Neural progenitor cell (in vitro differentiated cells): ENCODE results near the gene INPP4B. TPM values are rescaled to one million over a fixed set of nuclear protein-coding genes. Genes with fewer than 3 reads are reported as not detected.

ENCODE experiments used
- DNase-seq: peaks from one replicate; pipeline ENCODE4 v3.0.0-alpha.2; 2016; ENCODE audit warnings: low spot score
- H2AFZ ChIP-seq: fragments of 200-600 bp; sonication (generic); replicated peaks from 2 replicates; pipeline ENCODE4 v1.6.1; 2016; ENCODE audit warnings: antibody characterized with exemption
- H3F3A ChIP-seq: fragments of 200-600 bp; sonication (generic); 2 replicates; pipeline ENCODE4 v1.6.1; 2016; ENCODE audit warnings: antibody characterized with exemption, low read depth
- H3K27ac ChIP-seq: fragments of 200-600 bp; sonication (generic); 2 replicates; pipeline ENCODE4 v1.5.1; 2016; ENCODE audit warnings: mild to moderate bottlenecking
- H3K27me3 ChIP-seq: fragments of 200-600 bp; sonication (generic); 2 replicates; pipeline ENCODE4 v1.6.1; 2016; ENCODE audit warnings: mild to moderate bottlenecking, moderate library complexity
- H3K36me3 ChIP-seq: fragments of 200-600 bp; sonication (generic); 2 replicates; pipeline ENCODE4 v1.5.1; 2016
- H3K4me1 ChIP-seq: fragments of 200-600 bp; sonication (generic); 2 replicates; pipeline ENCODE4 v1.6.1; 2016; ENCODE audit warnings: mixed run types
- H3K4me2 ChIP-seq: fragments of 200-600 bp; sonication (generic); 2 replicates; pipeline ENCODE4 v1.6.1; 2016
- H3K4me3 ChIP-seq: fragments of 200-600 bp; sonication (generic); 2 replicates; pipeline ENCODE4 v1.5.1; 2016
- H3K79me2 ChIP-seq: fragments of 200-600 bp; sonication (generic); 2 replicates; pipeline ENCODE4 v1.6.1; 2016; ENCODE audit warnings: low read depth
- H3K9ac ChIP-seq: fragments of 200-600 bp; sonication (generic); 2 replicates; pipeline ENCODE4 v1.6.1; 2016
- H3K9me3 ChIP-seq: fragments of 200-600 bp; sonication (generic); 2 replicates; pipeline ENCODE4 v1.5.1; 2016; ENCODE audit warnings: low read depth
- H4K20me1 ChIP-seq: fragments of 200-600 bp; sonication (generic); 2 replicates; pipeline ENCODE4 v1.6.1; 2016; ENCODE audit warnings: low read depth
- H3K27ac Mint-ChIP-seq: 3 replicates; pipeline ENCODE4 v1.8.0; 2021; ENCODE audit warnings: mixed read lengths
- H3K27me3 Mint-ChIP-seq: 2 replicates; pipeline ENCODE4 v1.8.0; 2022; ENCODE audit warnings: low read depth, mild to moderate bottlenecking, inconsistent platforms, moderate library complexity, mixed read lengths; ENCODE audit not compliant: insufficient read depth
- H3K36me3 Mint-ChIP-seq: 3 replicates; pipeline ENCODE4 v1.8.0; 2021; ENCODE audit warnings: mixed read lengths
- H3K4me1 Mint-ChIP-seq: 3 replicates; pipeline ENCODE4 v1.8.0; 2021; ENCODE audit warnings: mixed read lengths
- H3K4me3 Mint-ChIP-seq: 3 replicates; pipeline ENCODE4 v1.8.0; 2021; ENCODE audit warnings: mild to moderate bottlenecking, moderate library complexity, mixed read lengths
- H3K9me3 Mint-ChIP-seq: 3 replicates; pipeline ENCODE4 v1.8.0; 2020; ENCODE audit warnings: mixed read lengths
- CTCF ChIP-seq: fragments of 200-600 bp; sonication (generic); IDR thresholded peaks from 2 replicates; pipeline ENCODE4 v1.5.1; 2017; ENCODE audit warnings: antibody characterized with exemption, mild to moderate bottlenecking
- EZH2 ChIP-seq: fragments of 200-600 bp; sonication (generic); IDR thresholded peaks from 2 replicates; pipeline ENCODE4 v1.6.1; 2017; ENCODE audit warnings: antibody characterized with exemption, mild to moderate bottlenecking, moderate library complexity
- EZH2phosphoT487 ChIP-seq: fragments of 200-600 bp; sonication (generic); IDR thresholded peaks from 2 replicates; pipeline ENCODE4 v1.6.1; 2017; ENCODE audit warnings: antibody characterized with exemption
- total RNA-seq: library from RNA; depleted of rRNA; stranded (reverse); fragments of >200 nt; gene quantifications from 2 replicates; pipeline ENCODE4 v1.2.3, GENCODE V29; 2015; ENCODE audit warnings: low replicate concordance

INPP4B gene
- total RNA-seq, 1 donor from 2014 or later: 1.3 TPM

- Mint-ChIP-seq H3K36me3 (no peaks in the 10 kb centered on the region), H3K4me3 (no peak overlapping the region)
Measured at GRCh38 chr4:142467088-142467487, 379.0 kb downstream of the INPP4B start.

GRCh38 chr4:142465526-142465925 lies 380.6 kb downstream of the INPP4B start:
- no peaks in the 10 kb centered on the region for H3K9me3 Mint-ChIP-seq

More at GRCh38 chr4:142467088-142467487, 379.0 kb downstream of the INPP4B start:
- no peaks in the 10 kb centered on the region for H3K4me1 ChIP-seq
- H3K36me3 ChIP-seq: no peaks in the 10 kb centered on the region
- no peaks in the 10 kb centered on the region for H3K27me3 ChIP-seq
- H3K9me3 ChIP-seq: no peaks in the 10 kb centered on the region
- no peaks in the 10 kb centered on the region for H3K9me3 Mint-ChIP-seq
- no peak overlapping the region for H3K4me3 ChIP-seq
- H3K4me2 ChIP-seq: no peak overlapping the region
- H4K20me1 ChIP-seq: no peaks in the 10 kb centered on the region
- no peak overlapping the region for H2AFZ ChIP-seq
- H3K9ac ChIP-seq: no peak overlapping the region
- H3F3A ChIP-seq: no peaks in the 10 kb centered on the region
- peaks cover 2% of the 10 kb centered on the region for H3K27me3 Mint-ChIP-seq
- no peak overlapping the region for H3K27ac Mint-ChIP-seq
- no peaks in the 10 kb centered on the region for H3K79me2 ChIP-seq
- H3K4me1 Mint-ChIP-seq: no peaks in the 10 kb centered on the region
- H3K27ac ChIP-seq: no peak overlapping the region
- DNase-seq: no peak
- TF ChIP-seq CTCF: no peak
- no peak for TF ChIP-seq EZH2phosphoT487
- no peak for TF ChIP-seq EZH2

GRCh38 chr4:142463206-142463605 lies 382.9 kb downstream of the INPP4B start:
- Histone ChIP-seq H3K9me3 (no peaks in the 10 kb centered on the region), H3F3A (no peaks in the 10 kb centered on the region), H3K36me3 (no peaks in the 10 kb centered on the region), H3K4me3 (no peak overlapping the region), H3K4me1 (no peaks in the 10 kb centered on the region), H3K27ac (no peak overlapping the region), H3K27me3 (no peaks in the 10 kb centered on the region), H3K4me2 (no peak overlapping the region), H3K9ac (no peak overlapping the region), H4K20me1 (no peaks in the 10 kb centered on the region), H3K79me2 (no peaks in the 10 kb centered on the region), H2AFZ (no peak overlapping the region)
- H3K27me3 Mint-ChIP-seq: peaks cover 2% of the 10 kb centered on the region
- TF ChIP-seq EZH2phosphoT487 (no peak), EZH2 (no peak), CTCF (no peak)
- H3K4me1 Mint-ChIP-seq: peaks cover 4% of the 10 kb centered on the region
- no peaks in the 10 kb centered on the region for H3K36me3 Mint-ChIP-seq
- no peak overlapping the region for H3K27ac Mint-ChIP-seq
- H3K9me3 Mint-ChIP-seq: no peaks in the 10 kb centered on the region
- H3K4me3 Mint-ChIP-seq: no peak overlapping the region
- no peak for DNase-seq

More at GRCh38 chr4:142465526-142465925, 380.6 kb downstream of the INPP4B start:
- H3K4me3 Mint-ChIP-seq: no peak overlapping the region
- Histone ChIP-seq H3K9me3 (no peaks in the 10 kb centered on the region), H2AFZ (no peak overlapping the region), H3K36me3 (no peaks in the 10 kb centered on the region), H3K4me1 (no peaks in the 10 kb centered on the region), H3K4me3 (no peak overlapping the region), H3K9ac (no peak overlapping the region), H3K27me3 (no peaks in the 10 kb centered on the region), H3K79me2 (no peaks in the 10 kb centered on the region), H3K27ac (no peak overlapping the region), H3F3A (no peaks in the 10 kb centered on the region), H4K20me1 (no peaks in the 10 kb centered on the region), H3K4me2 (no peak overlapping the region)
- H3K27ac Mint-ChIP-seq: no peak overlapping the region
- TF ChIP-seq EZH2phosphoT487 (no peak), EZH2 (no peak), CTCF (no peak)
- DNase-seq: no peak
- peaks cover 2% of the 10 kb centered on the region for H3K27me3 Mint-ChIP-seq
- H3K4me1 Mint-ChIP-seq: peaks cover 4% of the 10 kb centered on the region
- H3K36me3 Mint-ChIP-seq: no peaks in the 10 kb centered on the region
